Cardiac muscle cell (in vitro differentiated cells and primary cell): ENCODE results near the gene RPL10A. TPM values are rescaled to one million over a fixed set of nuclear protein-coding genes. Genes with fewer than 3 reads are reported as not detected.

ENCODE experiments used
- DNase-seq, 2 donors: peaks; one replicate each; pipeline versions ENCODE4 v3.0.0 to v3.0.0-alpha.2; 2010 to 2017; ENCODE audit warnings: low read depth in 1 of 2, low spot score in 1 of 2
- H3K27ac ChIP-seq: fragments of 200-600 bp; sonication (generic); 2 replicates; pipeline ENCODE4 v1.5.1; 2016
- H3K27me3 ChIP-seq: fragments of 200-600 bp; sonication (generic); 2 replicates; pipeline ENCODE4 v1.6.0; 2016; ENCODE audit warnings: control low read depth
- H3K36me3 ChIP-seq: fragments of 200-600 bp; sonication (generic); 2 replicates; pipeline ENCODE4 v1.5.1; 2016; ENCODE audit warnings: control low read depth
- H3K4me1 ChIP-seq: fragments of 200-600 bp; sonication (generic); 2 replicates; pipeline ENCODE4 v1.8.1; 2017; ENCODE audit warnings: low read depth, mild to moderate bottlenecking, mixed run types
- H3K4me3 ChIP-seq: fragments of 200-600 bp; sonication (generic); 2 replicates; pipeline ENCODE4 v1.5.1; 2016; ENCODE audit warnings: mild to moderate bottlenecking
- H3K9me3 ChIP-seq: fragments of 200-600 bp; sonication (generic); 2 replicates; pipeline ENCODE4 v1.5.1; 2017; ENCODE audit warnings: low read depth, mild to moderate bottlenecking, control low read depth
- polyA plus RNA-seq: library from polyadenylated mRNA; unstranded; fragments of >200 nt; fragmentation: Nextera tagmentation; extraction: Ambion mirVana; gene quantifications from 2 replicates; pipeline ENCODE4 v1.2.1, GENCODE V29; 2016
- total RNA-seq: library from RNA; depleted of rRNA; stranded (reverse); fragments of >200 nt; gene quantifications from 2 replicates; pipeline ENCODE4 v1.2.3, GENCODE V29; 2016
- TF ChIP-seq, protein P1 (sequence below): IDR thresholded peaks from 2 replicates; pipeline ENCODE4 v1.5.1; 2012; ENCODE audit warnings: low read depth, mild to moderate bottlenecking, low read length

The RPL10A gene
- total and polyA plus RNA-seq, 2 experiments from 2014 or later = 390 to 1,095 TPM

DNA sequence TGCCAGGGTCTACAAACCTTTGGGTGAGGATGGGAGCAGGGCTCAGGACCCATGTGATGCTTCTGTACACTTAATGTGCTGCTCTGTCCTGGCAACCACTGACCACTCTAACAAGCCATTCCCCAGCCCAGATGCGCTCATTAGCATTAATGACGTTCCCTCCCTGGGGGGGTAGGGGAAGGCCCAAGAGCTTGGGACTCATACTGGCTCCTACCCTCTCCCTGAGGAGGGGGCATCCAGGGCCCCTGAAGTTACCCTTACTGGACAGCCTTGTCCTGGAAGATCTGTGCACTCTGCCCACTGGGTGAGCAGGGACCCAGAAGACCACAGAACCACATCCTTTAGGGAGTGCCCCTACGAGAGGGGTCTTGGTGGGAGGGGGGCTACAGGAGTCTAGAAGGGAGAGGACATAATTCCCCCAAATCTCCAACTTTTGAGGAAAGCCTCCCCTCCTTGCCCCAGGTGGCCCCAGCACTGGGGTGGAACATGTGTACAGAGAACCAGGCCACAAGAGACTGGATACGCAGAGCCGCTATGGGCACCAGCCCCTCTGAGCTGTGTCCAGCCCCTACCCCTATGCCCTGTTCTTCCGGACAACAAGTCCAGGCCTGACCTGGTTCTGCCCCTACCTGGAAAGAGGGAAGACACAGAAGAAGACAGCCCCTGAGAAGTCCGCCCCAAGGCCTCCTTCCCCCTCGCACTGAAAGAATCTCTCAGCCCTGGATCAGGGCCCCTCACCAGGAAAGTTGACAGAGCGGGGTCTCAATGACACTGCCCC, 27.2 kb downstream of the RPL10A start:
- TF ChIP-seq, protein P1, sequence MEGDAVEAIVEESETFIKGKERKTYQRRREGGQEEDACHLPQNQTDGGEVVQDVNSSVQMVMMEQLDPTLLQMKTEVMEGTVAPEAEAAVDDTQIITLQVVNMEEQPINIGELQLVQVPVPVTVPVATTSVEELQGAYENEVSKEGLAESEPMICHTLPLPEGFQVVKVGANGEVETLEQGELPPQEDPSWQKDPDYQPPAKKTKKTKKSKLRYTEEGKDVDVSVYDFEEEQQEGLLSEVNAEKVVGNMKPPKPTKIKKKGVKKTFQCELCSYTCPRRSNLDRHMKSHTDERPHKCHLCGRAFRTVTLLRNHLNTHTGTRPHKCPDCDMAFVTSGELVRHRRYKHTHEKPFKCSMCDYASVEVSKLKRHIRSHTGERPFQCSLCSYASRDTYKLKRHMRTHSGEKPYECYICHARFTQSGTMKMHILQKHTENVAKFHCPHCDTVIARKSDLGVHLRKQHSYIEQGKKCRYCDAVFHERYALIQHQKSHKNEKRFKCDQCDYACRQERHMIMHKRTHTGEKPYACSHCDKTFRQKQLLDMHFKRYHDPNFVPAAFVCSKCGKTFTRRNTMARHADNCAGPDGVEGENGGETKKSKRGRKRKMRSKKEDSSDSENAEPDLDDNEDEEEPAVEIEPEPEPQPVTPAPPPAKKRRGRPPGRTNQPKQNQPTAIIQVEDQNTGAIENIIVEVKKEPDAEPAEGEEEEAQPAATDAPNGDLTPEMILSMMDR = no peak
- no peak for DNase-seq
- no peaks in the 10 kb centered on the region for H3K27me3 ChIP-seq
- H3K27ac ChIP-seq = peak overlapping the region; percentile 95
- H3K9me3 ChIP-seq = no peaks in the 10 kb centered on the region
- H3K36me3 ChIP-seq = no peaks in the 10 kb centered on the region
- H3K4me3 ChIP-seq = peak overlapping the region; percentile 63
- H3K4me1 ChIP-seq = peaks cover 52% of the 10 kb centered on the region

DNA sequence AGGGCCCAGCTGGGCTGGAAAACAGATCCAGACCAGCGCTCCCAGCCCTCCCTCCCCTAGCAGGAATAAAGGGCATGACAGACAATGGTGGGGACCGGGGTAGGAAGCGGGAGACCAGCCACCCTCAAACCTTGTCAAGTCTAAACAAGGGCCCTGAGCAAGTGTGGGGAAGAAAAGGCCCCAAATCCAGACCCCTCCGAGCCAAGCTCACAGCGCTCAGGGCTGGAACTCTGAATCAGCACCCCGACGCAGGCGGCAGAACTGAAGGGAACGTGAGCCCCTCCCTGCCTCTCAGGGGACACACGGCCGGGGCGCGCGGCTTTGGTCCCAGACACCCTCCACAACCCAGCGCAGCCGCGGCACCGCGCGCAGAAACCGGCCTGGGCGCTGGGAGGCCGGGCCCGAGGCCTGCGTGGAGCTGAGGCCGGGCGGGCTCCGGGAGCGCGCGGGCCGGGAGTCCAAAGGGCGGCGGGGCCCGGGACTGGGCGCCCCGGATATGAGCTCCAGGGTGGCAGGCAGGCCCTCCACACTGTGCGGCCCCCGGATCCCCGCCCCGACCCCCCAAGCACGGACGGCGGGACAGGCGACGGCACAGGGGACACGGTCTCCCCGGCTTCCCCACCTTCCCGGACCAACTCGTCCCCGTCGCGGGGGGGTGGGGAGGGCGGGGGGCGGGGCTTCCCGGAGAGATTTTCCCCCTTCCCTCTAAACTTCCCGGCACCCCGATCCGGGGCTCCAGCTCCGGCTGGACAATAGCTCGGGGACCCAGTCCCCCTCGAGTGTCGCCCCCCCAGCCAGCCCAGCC, 28.0 kb downstream of the RPL10A start:
- no peaks in the 10 kb centered on the region for H3K9me3 ChIP-seq
- peak overlapping the region; percentile 63 for H3K4me3 ChIP-seq
- TF ChIP-seq, protein P1 = no peak
- peak overlapping the region; percentile 95 for H3K27ac ChIP-seq
- no peaks in the 10 kb centered on the region for H3K27me3 ChIP-seq
- peaks cover 44% of the 10 kb centered on the region for H3K4me1 ChIP-seq
- H3K36me3 ChIP-seq = no peaks in the 10 kb centered on the region
- peak; percentile 43 to 73 for DNase-seq

DNA sequence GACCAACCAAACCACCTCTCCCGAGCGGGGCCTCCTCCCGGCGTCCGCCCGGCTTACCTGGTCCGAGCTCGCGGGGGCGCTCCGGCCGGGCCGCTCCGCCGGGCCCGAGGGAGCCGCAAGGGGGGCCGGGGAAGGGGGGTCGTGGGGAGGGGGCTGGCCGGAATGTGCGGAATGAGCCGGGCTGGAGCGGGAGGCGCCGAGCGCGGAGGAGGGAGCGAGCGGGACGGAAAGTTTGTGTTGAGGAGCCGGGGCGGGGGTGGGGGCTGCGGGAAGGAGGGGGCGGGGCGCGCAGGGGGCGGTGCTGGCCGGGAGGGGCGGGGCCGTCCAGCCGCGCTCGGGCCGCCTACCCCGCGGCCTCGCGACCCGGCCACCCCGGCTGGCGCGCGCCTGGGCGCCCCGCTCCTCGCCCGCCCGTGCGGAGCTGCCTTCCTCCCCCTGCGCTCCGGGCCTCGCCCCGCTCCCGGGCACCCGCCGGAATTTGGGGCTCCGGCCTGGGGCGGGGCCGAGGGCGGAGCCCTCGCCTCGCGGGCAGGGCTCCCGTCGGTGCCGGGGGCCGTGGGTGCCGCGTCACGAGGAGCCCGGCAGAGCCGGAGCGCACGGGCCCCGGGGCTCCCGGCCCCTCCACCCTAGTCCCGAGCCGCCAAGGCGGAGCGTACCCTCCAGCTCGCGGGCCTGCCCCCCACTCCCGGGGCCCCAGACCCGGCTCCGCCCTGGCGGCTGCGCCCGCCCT, 28.8 kb downstream of the RPL10A start, which contains the start of gene TEAD3:
TEAD3 (minus strand) TSS at position 239 of the 730 bp plus-strand sequence.
- TF ChIP-seq, protein P1 = peak; percentile 14
- H3K27ac ChIP-seq = peak within 1 kb of the TSS; percentile 95
- DNase-seq = peak; percentile 83 to 89
- H3K4me3 ChIP-seq = peak within 1 kb of the TSS; percentile 63
- no peaks in the 10 kb centered on the region for H3K27me3 ChIP-seq
- peaks cover 36% of the 10 kb centered on the region for H3K4me1 ChIP-seq
- no peaks in the 10 kb centered on the region for H3K36me3 ChIP-seq
- H3K9me3 ChIP-seq = no peaks in the 10 kb centered on the region

DNA sequence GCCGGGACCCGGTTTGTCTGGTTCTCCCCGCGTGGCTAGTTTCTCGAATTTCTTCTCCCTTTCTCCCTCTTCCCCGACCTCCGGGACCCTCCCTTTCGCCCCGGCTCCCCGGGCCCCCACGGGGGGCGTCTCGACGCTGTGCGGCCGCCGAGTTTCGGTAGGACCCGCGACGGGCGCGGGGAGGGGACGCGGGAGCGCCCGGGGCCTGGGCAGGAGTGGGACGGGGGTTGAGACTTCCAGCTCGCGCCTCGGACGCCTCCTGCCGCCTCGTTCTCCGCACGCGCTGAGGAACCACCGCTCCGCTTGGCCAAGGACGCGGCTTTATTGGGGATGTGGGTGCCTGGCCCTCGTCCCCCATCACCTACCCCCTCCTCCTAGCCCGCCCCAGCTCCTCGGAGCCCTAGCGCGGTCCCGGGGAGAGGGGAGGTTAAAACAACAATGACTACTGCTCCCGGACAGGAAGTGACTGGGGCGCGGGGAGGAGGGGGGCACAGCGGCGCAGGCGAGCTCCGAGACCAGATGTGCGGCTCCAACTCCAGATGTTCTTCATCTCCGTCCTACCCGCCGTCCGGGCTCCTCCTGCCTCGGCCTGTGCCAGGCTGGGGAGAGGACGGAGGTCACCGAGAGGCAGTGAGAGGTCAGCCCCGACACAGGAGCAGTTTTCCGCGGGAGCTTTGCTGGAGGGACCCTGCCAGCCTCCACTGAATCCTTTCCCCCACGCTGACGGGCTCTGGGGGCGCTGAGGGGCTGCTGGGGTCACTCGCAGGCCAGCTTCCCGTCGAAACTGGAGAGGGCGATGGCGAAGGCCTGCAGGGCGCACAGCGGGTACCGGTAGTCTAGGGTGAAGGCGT, 29.6 kb downstream of the RPL10A start:
- Histone ChIP-seq H3K36me3 (no peaks in the 10 kb centered on the region), H3K4me1 (peaks cover 28% of the 10 kb centered on the region), H3K27me3 (no peaks in the 10 kb centered on the region), H3K9me3 (no peaks in the 10 kb centered on the region), H3K4me3 (peak overlapping the region; percentile 63), H3K27ac (peak overlapping the region; percentile 88)
- peak; percentile 66 to 91 for DNase-seq
- TF ChIP-seq, protein P1 = peak; percentile 4
